ENCODE data around the gene NECAB2.
"Not testable (repeated sequence)": the region's sequence is repeated elsewhere in the genome, so short reads cannot be mapped to it uniquely, and the experiment has no call there.

Gene NECAB2

GRCh38 chr16:83946781-83947566 is 21.1 kb upstream of the NECAB2 start:
- H3K9ac ChIP-seq (ENCODE audit: low read depth, low read length), result no peak overlapping the region
- H3K9me3 ChIP-seq (ENCODE audit: control insufficient read depth, insufficient read depth, low read length), result no peaks in the 10 kb centered on the region
- H3K4me1 ChIP-seq (ENCODE audit: control insufficient read depth, insufficient read depth, low read length), result no peaks in the 10 kb centered on the region

DNA sequence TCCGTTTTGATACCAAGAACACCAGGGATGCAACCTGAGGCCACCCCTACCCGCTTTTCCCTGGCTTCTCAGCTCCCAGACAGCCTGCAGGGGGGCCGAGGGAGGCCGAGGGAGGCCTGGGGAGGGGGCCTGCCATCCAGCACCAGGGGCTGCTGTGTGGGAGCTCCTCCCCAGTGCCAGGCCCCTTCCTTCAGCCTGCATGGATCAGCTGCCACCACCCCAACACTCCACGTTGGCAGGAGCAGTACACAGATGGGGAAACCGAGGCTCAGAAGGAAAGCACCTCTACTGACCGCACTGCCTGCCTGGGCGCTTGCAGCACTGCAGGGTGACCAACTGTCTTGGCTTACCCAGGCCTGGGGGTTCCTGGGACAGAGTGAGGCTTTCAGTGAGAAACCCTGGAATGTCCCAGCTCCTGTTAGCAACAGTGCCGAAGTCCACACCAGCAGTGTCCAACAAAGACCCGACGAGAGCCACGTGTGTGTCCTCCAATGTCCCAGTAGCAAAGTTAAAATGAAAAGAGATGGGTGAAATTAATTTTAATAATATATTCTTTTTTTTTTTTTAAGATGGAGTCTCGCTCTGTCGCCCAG is 20.3 kb upstream of the NECAB2 start:
- no peak overlapping the region for H3K4me3 ChIP-seq (ENCODE audit: low read depth, low read length)

More at GRCh38 chr16:83946781-83947566, 21.1 kb upstream of the NECAB2 start:
- Histone ChIP-seq H3K27me3 (ENCODE audit: control insufficient read depth, insufficient read depth, low read length) (no peaks in the 10 kb centered on the region), H3K4me3 (ENCODE audit: low read depth, low read length) (no peak overlapping the region), H3K36me3 (ENCODE audit: control insufficient read depth, insufficient read depth, low read length) (no peaks in the 10 kb centered on the region)

GRCh38 chr16:83948914-83949723 is 18.9 kb upstream of the NECAB2 start:
- Histone ChIP-seq H3K9ac (ENCODE audit: low read depth, low read length) (no peak overlapping the region), H3K27me3 (ENCODE audit: control insufficient read depth, insufficient read depth, low read length) (no peaks in the 10 kb centered on the region), H3K9me3 (ENCODE audit: control insufficient read depth, insufficient read depth, low read length) (no peaks in the 10 kb centered on the region), H3K36me3 (ENCODE audit: control insufficient read depth, insufficient read depth, low read length) (no peaks in the 10 kb centered on the region), H3K4me1 (ENCODE audit: control insufficient read depth, insufficient read depth, low read length) (peaks cover 2% of the 10 kb centered on the region), H3K4me3 (ENCODE audit: low read depth, low read length) (no peak overlapping the region)

More for the DNA sequence above, 20.3 kb upstream of the NECAB2 start:
- H3K36me3 ChIP-seq (ENCODE audit: control insufficient read depth, insufficient read depth, low read length), result no peaks in the 10 kb centered on the region
- no peak overlapping the region for H3K9ac ChIP-seq (ENCODE audit: low read depth, low read length)
- no peaks in the 10 kb centered on the region for H3K4me1 ChIP-seq (ENCODE audit: control insufficient read depth, insufficient read depth, low read length)
- H3K9me3 ChIP-seq (ENCODE audit: control insufficient read depth, insufficient read depth, low read length), result no peaks in the 10 kb centered on the region
- no peaks in the 10 kb centered on the region for H3K27me3 ChIP-seq (ENCODE audit: control insufficient read depth, insufficient read depth, low read length)

- Histone ChIP-seq H3K4me1 (ENCODE audit: control insufficient read depth, insufficient read depth, low read length) (peaks cover 5% of the 10 kb centered on the region), H3K9ac (ENCODE audit: low read depth, low read length) (no peak overlapping the region), H3K36me3 (ENCODE audit: control insufficient read depth, insufficient read depth, low read length) (no peaks in the 10 kb centered on the region), H3K4me3 (ENCODE audit: low read depth, low read length) (no peak overlapping the region), H3K9me3 (ENCODE audit: control insufficient read depth, insufficient read depth, low read length) (no peaks in the 10 kb centered on the region), H3K27me3 (ENCODE audit: control insufficient read depth, insufficient read depth, low read length) (no peaks in the 10 kb centered on the region)
These were observed 18.4 kb upstream of the NECAB2 start for GRCh38 chr16:83949724-83950001.

DNA sequence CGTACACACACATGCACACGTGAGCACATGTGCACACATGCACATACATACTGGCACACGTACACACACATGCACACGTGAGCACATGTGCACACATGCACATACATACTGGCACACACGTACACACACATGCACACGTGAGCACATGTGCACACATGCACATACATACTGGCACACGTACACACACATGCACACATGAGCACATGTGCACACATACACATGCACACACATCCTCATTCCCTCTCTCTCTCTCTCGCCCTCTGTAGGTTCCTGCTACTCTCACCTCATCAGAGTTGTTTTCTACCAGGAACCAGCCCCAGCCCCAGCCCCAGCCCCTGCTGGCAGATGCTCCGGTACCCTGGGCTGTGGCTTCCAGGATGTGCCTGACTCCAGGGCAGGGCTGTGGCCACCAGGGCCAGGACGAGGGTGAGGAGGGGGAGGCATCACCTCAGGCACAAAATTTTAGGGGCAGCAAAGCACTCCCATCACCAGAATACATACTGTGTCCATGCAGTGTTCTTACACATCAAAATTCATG is 17.1 kb upstream of the NECAB2 start:
- H3K36me3 ChIP-seq (ENCODE audit: control insufficient read depth, insufficient read depth, low read length); H3K4me3 ChIP-seq (ENCODE audit: low read depth, low read length); H3K4me1 ChIP-seq (ENCODE audit: control insufficient read depth, insufficient read depth, low read length); H3K27me3 ChIP-seq (ENCODE audit: control insufficient read depth, insufficient read depth, low read length); H3K9me3 ChIP-seq (ENCODE audit: control insufficient read depth, insufficient read depth, low read length); H3K9ac ChIP-seq (ENCODE audit: low read depth, low read length): not testable (repeated sequence)

DNA sequence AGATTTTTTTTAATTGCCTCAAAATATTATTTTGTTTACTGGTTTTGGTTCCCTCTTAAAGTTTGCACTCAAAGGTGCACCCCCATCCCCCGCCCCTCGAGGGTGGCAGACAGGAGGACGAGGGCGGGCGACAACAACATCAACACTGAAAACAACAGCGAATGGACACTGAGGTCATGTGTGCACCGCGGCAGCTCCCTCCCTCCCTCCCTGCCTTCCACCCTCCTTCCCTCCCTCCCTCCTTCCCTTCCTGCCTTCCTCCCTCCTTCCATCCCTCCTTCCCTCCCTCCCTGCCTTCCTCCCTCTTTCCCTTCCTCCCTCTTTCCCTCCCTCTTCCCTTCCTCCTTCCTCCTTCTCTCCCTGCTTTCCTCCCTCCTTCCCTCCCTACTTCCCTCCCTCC is 16.5 kb upstream of the NECAB2 start:
- H3K4me1 ChIP-seq (ENCODE audit: control insufficient read depth, insufficient read depth, low read length), result peaks cover 5% of the 10 kb centered on the region
- no peaks in the 10 kb centered on the region for H3K9me3 ChIP-seq (ENCODE audit: control insufficient read depth, insufficient read depth, low read length)
- H3K36me3 ChIP-seq (ENCODE audit: control insufficient read depth, insufficient read depth, low read length), result no peaks in the 10 kb centered on the region
- H3K27me3 ChIP-seq (ENCODE audit: control insufficient read depth, insufficient read depth, low read length), result no peaks in the 10 kb centered on the region
- no peak overlapping the region for H3K4me3 ChIP-seq (ENCODE audit: low read depth, low read length)
- no peak overlapping the region for H3K9ac ChIP-seq (ENCODE audit: low read depth, low read length)

- no peak overlapping the region for H3K9ac ChIP-seq (ENCODE audit: low read depth, low read length)
These were observed 15.5 kb upstream of the NECAB2 start for GRCh38 chr16:83952587-83952939.

GRCh38 chr16:83952940-83953795 is 14.9 kb upstream of the NECAB2 start, which contains the start of gene OSGIN1:
OSGIN1 (plus strand) TSS chr16:83953240; CDS start chr16:83957672, 4,432 bp downstream.
- Histone ChIP-seq H3K9ac (ENCODE audit: low read depth, low read length) (no peak within 1 kb of the TSS), H3K9me3 (ENCODE audit: control insufficient read depth, insufficient read depth, low read length) (no peaks in the 10 kb centered on the region), H3K4me3 (ENCODE audit: low read depth, low read length) (peak within 1 kb of the TSS; percentile 53), H3K36me3 (ENCODE audit: control insufficient read depth, insufficient read depth, low read length) (no peaks in the 10 kb centered on the region), H3K4me1 (ENCODE audit: control insufficient read depth, insufficient read depth, low read length) (peaks cover 5% of the 10 kb centered on the region), H3K27me3 (ENCODE audit: control insufficient read depth, insufficient read depth, low read length) (no peaks in the 10 kb centered on the region)

More at GRCh38 chr16:83952587-83952939, 15.5 kb upstream of the NECAB2 start:
- no peaks in the 10 kb centered on the region for H3K36me3 ChIP-seq (ENCODE audit: control insufficient read depth, insufficient read depth, low read length)
- H3K27me3 ChIP-seq (ENCODE audit: control insufficient read depth, insufficient read depth, low read length), result no peaks in the 10 kb centered on the region
- H3K4me1 ChIP-seq (ENCODE audit: control insufficient read depth, insufficient read depth, low read length), result peaks cover 5% of the 10 kb centered on the region
- H3K9me3 ChIP-seq (ENCODE audit: control insufficient read depth, insufficient read depth, low read length), result no peaks in the 10 kb centered on the region
- H3K4me3 ChIP-seq (ENCODE audit: low read depth, low read length), result peak overlapping the region; percentile 53

GRCh38 chr16:83953796-83954576 is 14.1 kb upstream of the NECAB2 start:
- H3K27me3 ChIP-seq (ENCODE audit: control insufficient read depth, insufficient read depth, low read length), result no peaks in the 10 kb centered on the region
- H3K9me3 ChIP-seq (ENCODE audit: control insufficient read depth, insufficient read depth, low read length), result no peaks in the 10 kb centered on the region
- H3K4me1 ChIP-seq (ENCODE audit: control insufficient read depth, insufficient read depth, low read length), result peaks cover 5% of the 10 kb centered on the region
- no peak overlapping the region for H3K9ac ChIP-seq (ENCODE audit: low read depth, low read length)
- H3K36me3 ChIP-seq (ENCODE audit: control insufficient read depth, insufficient read depth, low read length), result peaks cover under 1% of the 10 kb centered on the region
- H3K4me3 ChIP-seq (ENCODE audit: low read depth, low read length), result peak overlapping the region; percentile 53

- Histone ChIP-seq H3K4me3 (ENCODE audit: low read depth, low read length) (no peak overlapping the region), H3K36me3 (ENCODE audit: control insufficient read depth, insufficient read depth, low read length) (peaks cover 3% of the 10 kb centered on the region), H3K4me1 (ENCODE audit: control insufficient read depth, insufficient read depth, low read length) (peaks cover 5% of the 10 kb centered on the region), H3K9me3 (ENCODE audit: control insufficient read depth, insufficient read depth, low read length) (no peaks in the 10 kb centered on the region), H3K27me3 (ENCODE audit: control insufficient read depth, insufficient read depth, low read length) (no peaks in the 10 kb centered on the region), H3K9ac (ENCODE audit: low read depth, low read length) (no peak overlapping the region)
These were observed 13.4 kb upstream of the NECAB2 start for GRCh38 chr16:83954577-83955016.
